Measurements from ENCODE around the gene RAB9B.
A peak's percentile ranks its signal among the peaks of the same experiment; 100 is the strongest.
"Not testable (repeated sequence)": the region's sequence is repeated elsewhere in the genome, so short reads cannot be mapped to it uniquely, and the experiment has no call there.

The RAB9B gene

DNA sequence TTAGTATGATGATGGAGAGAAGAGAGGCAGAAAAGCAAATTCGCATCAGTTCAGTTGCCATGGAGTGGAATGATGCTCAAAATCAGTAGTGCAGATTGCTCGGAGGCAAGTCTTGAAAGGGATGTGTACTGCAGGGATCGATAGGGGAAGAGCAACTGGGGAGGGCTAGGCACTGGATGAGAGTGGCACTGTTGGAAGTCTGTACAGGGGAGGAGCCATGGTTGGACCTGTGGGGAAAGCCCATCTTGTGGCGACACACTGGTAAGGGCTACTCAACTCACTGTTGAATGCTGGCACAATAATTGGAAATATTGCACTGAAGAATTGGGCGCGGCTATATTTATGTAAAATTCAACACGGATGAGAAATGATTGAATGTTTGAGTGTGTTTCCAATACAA, 1.2 kb downstream of the RAB9B start:
- DNase-seq (ENCODE audit: low spot score) = no peak

DNA sequence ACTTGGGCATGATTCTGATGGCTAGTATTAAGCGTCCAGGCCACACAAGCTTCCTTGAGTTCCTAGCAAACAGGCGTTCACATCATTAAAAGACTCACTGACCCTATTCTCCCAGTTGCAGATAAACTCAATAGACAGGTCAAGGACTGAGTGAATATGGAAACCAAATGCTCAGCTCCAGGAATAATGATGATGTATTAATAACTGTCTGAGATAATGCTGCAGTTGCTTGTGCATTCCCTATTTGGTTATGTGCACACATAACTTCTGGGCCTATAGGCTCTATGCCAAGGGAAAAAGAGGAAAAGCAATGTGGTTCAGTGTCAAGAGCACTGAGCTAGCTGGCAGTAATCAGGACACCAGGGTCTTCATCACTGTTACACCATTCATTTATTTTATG, 3.5 kb downstream of the RAB9B start:
- TF ChIP-seq, protein P1, sequence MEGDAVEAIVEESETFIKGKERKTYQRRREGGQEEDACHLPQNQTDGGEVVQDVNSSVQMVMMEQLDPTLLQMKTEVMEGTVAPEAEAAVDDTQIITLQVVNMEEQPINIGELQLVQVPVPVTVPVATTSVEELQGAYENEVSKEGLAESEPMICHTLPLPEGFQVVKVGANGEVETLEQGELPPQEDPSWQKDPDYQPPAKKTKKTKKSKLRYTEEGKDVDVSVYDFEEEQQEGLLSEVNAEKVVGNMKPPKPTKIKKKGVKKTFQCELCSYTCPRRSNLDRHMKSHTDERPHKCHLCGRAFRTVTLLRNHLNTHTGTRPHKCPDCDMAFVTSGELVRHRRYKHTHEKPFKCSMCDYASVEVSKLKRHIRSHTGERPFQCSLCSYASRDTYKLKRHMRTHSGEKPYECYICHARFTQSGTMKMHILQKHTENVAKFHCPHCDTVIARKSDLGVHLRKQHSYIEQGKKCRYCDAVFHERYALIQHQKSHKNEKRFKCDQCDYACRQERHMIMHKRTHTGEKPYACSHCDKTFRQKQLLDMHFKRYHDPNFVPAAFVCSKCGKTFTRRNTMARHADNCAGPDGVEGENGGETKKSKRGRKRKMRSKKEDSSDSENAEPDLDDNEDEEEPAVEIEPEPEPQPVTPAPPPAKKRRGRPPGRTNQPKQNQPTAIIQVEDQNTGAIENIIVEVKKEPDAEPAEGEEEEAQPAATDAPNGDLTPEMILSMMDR (IDR thresholded peaks at IDR 0.05; ENCODE audit: extremely low read depth, missing control alignments) = no peak

More for the DNA sequence above, 1.2 kb downstream of the RAB9B start:
- TF ChIP-seq, protein P1 (IDR thresholded peaks at IDR 0.05; ENCODE audit: extremely low read depth, missing control alignments) = no peak

DNA sequence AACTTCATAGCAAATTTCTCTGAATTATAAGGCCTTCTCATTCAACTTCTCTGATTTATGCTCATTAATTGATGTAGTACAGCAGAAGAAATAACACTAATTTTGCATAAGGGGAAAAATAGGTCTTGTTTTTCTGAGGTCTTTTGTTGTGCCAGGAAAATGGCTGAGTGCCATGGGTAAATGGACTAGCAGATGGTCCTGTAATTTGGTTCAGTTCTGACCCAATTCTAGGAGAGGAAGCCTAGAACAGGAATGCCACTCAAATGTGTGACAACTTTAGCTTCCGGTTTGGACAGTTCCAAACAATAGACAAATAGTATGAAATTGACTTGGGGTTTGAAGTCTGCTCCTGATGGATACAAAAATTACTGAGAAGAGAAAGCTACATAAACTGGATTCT, 6.2 kb downstream of the RAB9B start:
- TF ChIP-seq, protein P1 (IDR thresholded peaks at IDR 0.05; ENCODE audit: extremely low read depth, missing control alignments) = no peak
- DNase-seq (ENCODE audit: low spot score) = no peak

More for the DNA sequence above, 3.5 kb downstream of the RAB9B start:
- DNase-seq (ENCODE audit: low spot score) = no peak

DNA sequence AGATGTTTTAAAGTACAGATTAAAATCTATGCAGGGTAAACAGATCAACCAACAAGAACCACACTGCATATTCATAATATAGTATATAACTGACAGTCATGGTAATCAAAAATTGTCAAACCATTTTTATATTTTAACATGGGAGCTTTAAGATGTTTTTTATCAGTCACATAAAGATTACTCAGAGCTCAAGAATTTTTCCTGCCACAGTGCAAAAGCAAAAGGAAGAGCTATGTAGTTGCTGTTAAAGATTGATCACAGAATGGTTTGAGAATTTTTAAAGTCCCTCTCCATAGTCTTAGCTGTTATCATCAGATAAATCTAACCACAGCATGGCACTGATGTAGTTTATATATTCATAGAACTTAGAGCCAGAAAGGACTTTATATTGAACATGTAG, 8.5 kb downstream of the RAB9B start:
- no peak for DNase-seq (ENCODE audit: low spot score)

DNA sequence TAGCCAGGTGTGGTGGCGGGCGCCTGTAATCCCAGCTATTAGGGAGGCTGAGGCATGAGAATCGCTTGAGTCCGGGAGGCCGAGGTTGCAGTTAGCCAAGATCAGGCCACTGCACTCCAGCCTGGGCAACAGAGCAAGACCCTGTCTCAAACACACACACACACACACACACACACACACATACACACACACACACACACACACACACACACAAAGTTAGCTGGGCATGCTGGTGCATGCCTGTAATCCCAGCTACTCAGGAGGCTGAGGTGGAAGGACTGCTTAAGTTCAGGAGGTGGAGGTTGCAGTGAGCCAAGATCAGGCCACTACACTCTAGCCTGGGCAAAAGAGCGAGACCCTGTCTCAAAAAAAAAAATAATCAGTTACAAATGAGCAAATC, 11.3 kb downstream of the RAB9B start:
- not testable (repeated sequence) for DNase-seq (ENCODE audit: low spot score)

More for the DNA sequence above, 8.5 kb downstream of the RAB9B start:
- TF ChIP-seq, protein P1 (IDR thresholded peaks at IDR 0.05; ENCODE audit: extremely low read depth, missing control alignments) = no peak

DNA sequence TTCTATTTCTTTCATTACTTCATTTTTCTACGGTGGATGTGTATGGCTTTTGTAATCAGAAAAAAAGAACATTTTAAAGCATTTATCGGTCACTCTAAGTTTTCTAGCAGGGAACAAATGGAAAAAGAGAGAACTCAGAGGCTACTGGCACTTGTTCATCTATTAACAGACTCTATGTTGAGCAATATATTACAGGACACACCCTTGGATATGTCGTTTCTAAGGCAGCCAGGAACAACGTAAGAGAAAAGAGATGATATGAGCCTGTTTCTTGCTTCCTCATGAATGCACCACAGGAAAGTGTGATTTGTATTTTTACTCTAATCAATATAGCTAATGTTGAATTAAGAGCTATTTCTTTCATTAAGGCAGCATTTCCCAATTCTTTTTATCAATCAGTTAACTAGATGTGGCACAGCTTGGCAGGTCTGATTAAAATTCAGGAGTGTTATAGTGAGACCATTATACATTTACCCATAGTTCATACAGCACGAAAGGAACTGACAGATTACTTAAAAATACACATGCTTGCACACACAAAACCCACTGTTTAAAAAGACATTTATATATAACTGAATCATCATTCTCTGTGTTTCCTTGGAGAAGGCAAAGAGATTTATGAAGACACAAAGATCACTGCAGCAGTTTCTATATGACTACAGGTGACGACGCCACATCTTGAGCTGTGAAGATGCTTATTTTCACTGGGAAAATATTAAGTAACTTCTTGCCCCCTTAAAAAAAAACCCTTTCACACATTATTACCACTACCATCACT, 13.0 kb downstream of the RAB9B start:
- TF ChIP-seq, protein P1 (IDR thresholded peaks at IDR 0.05; ENCODE audit: extremely low read depth, missing control alignments) = no peak
- no peak for DNase-seq (ENCODE audit: low spot score)

DNA sequence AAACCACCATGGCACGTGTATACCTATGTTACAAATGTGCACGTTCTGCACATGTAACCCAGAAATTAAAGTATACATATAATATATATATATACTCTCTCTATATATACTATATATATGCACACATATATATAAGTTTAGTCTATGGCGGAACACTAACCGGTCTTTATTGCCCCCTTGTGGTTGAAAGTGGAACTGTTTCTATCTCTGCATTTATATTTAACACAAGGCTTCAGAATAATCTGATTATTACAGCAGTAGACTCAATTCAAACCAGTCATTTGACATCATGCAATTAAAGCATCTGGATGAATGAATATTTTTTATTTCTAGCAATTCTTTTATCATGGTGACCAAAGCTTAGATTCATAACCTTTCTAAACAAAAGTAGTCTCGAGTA, 14.6 kb downstream of the RAB9B start:
- TF ChIP-seq, protein P1 (IDR thresholded peaks at IDR 0.05; ENCODE audit: extremely low read depth, missing control alignments) = peak; percentile 15

DNA sequence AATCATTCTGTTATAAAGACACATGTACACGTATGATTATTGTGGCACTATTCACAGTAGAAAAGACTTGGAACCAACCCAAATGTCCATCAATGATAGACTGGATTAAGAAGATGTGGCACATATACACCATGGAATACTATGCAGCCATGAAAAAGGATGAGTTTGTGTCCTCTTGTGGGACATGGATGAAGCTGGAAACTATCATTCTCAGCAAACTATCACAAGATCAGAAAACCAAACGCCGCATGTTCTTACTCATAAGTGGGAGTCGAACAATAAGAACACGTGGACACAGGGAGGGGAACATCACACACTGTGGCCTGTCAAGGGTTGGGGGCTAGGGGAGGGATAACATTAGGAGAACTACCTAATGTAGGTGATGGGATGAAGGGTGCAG, 15.0 kb downstream of the RAB9B start:
- not testable (repeated sequence) for DNase-seq (ENCODE audit: low spot score)

More for the DNA sequence above, 14.6 kb downstream of the RAB9B start:
- DNase-seq (ENCODE audit: low spot score) = peak; percentile 10

All from GM20000 (cell line).